ENCODE results near the gene MSANTD2. TPM values are rescaled to one million over a fixed set of nuclear protein-coding genes. Genes with fewer than 3 reads are reported as not detected.

The MSANTD2 gene
- polyA plus RNA-seq, 1 of the 3 experiments (the other 2 are of a cell fraction) = 6.4 TPM

GRCh38 chr11:124762105-124762623 is 38.0 kb downstream of the MSANTD2 start, which contains the start of gene ESAM (continued):
- TF ChIP-seq GABPA (IDR thresholded peaks at IDR 0.05; ENCODE audit: low read depth) = no peak
- TF ChIP-seq RXRA (IDR thresholded peaks at IDR 0.05; ENCODE audit: borderline replicate concordance, low read depth) = no peak
- no peak for TF ChIP-seq SMC3 (IDR thresholded peaks at IDR 0.05; ENCODE audit: low read depth, low read length)
- no peak for TF ChIP-seq POLR2AphosphoS5 (IDR thresholded peaks at IDR 0.05; ENCODE audit: low read depth, low read length)

- POLR2A ChIA-PET = interaction anchor here (0.5 to 0.6 kb wide), 2 partner anchors 9 to 92 kb away, joined by 3 to 4 read pairs; no protein-coding TSS in a partner anchor
- CTCF ChIA-PET = interaction anchor here (0.6 to 5.7 kb wide), 19 partner anchors 9 to 119 kb away, joined by 3 to 62 read pairs (median 5); partner anchors contain the start of genes MSANTD2, ROBO3 and VSIG2
- H4K20me1 ChIP-seq (ENCODE audit: insufficient read depth) = peaks cover 5% of the 10 kb centered on the region; the same call in 1 of the 2 replicates
- H2AFZ ChIP-seq (ENCODE audit: low read depth) = no peak overlapping the region
- peaks cover 4% of the 10 kb centered on the region; the same call in 1 of the 2 replicates for H3K79me2 ChIP-seq (ENCODE audit: insufficient read depth)
- peaks cover 0 to 13% of the 10 kb centered on the region in 2 experiments; a peak in 2 of 4 replicates for H3K4me1 ChIP-seq (ENCODE audit: control insufficient read depth in 1 of 2, insufficient read depth in 2 of 2, low read depth in 1 of 2, low read length in 1 of 2)
- no peak overlapping the region for H3K9ac ChIP-seq
- DNase-seq = no peak
- no peak overlapping the region; a peak in 1 of 4 replicates for H3K4me3 ChIP-seq (ENCODE audit: low read depth in 2 of 2, low read length in 1 of 2)
- H3K27me3 ChIP-seq (ENCODE audit: insufficient read depth) = no peaks in the 10 kb centered on the region
- H3K9me3 ChIP-seq = no peaks in the 10 kb centered on the region
- H3K27ac ChIP-seq (ENCODE audit: low read depth in 2 of 2, low read length in 1 of 2) = no peak overlapping the region
- H3K9me2 ChIP-seq = no peaks in the 10 kb centered on the region
- H3K4me2 ChIP-seq = no peak overlapping the region
- WGBS (ENCODE audit: low lambda C conversion rate) = 94% methylated on average over 13 of the region's 25 CpGs
- H3F3A ChIP-seq (replicated peaks; ENCODE audit: insufficient read depth) = peaks cover 4% of the 10 kb centered on the region
- H3K36me3 ChIP-seq (replicated peaks in 1 of 2; ENCODE audit: control insufficient read depth in 1 of 2, insufficient read depth in 2 of 2, low read length in 1 of 2) = peaks cover 10 to 17% of the 10 kb centered on the region in 2 experiments
- TF ChIP-seq SIN3A (IDR thresholded peaks at IDR 0.05; ENCODE audit: borderline replicate concordance, low read depth, low read length) (no peak), YY1 (IDR thresholded peaks at IDR 0.05; ENCODE audit: low read depth) (no peak), IRF3 (IDR thresholded peaks at IDR 0.05; ENCODE audit: low read depth, low read length) (no peak), RFX5 (IDR thresholded peaks at IDR 0.05; ENCODE audit: low read length) (no peak), EZH2phosphoT487 (IDR thresholded peaks at IDR 0.05; ENCODE audit: borderline replicate concordance, low read depth) (no peak), TCF12 (IDR thresholded peaks at IDR 0.05) (no peak), GABPA (IDR thresholded peaks at IDR 0.05; ENCODE audit: low read depth) (no peak), ELF1 (IDR thresholded peaks at IDR 0.05) (no peak), POLR2AphosphoS5 (IDR thresholded peaks at IDR 0.05; ENCODE audit: low read depth, low read length) (no peak), CHD2 (IDR thresholded peaks at IDR 0.05; ENCODE audit: low read length, partially characterized antibody) (no peak), JUND (IDR thresholded peaks at IDR 0.05) (no peak), RCOR1 (IDR thresholded peaks at IDR 0.05; ENCODE audit: low read length) (no peak)
These were observed 38.7 kb downstream of the MSANTD2 start for GRCh38 chr11:124761301-124762104.

All from SK-N-SH (cell line).